OCI-LY3 (cell line): ENCODE measurements around the gene OR2AE1.

ENCODE experiments used
- H2AFZ ChIP-seq: fragments of 200-600, 300-600 bp; shearing (Covaris generic); 2 replicates; pipeline ENCODE4 v1.6.0; 2014; ENCODE audit warnings: antibody characterized with exemption, low read depth, low read length
- H3K27ac ChIP-seq: fragments of 200-600, 300-600 bp; sonication (generic); 2 replicates; pipeline ENCODE4 v1.5.1; 2014; ENCODE audit warnings: mild to moderate bottlenecking, low read length, moderate library complexity, mixed read lengths
- H3K27me3 ChIP-seq: fragments of 200-600, 300-600 bp; sonication (generic); 2 replicates; pipeline ENCODE4 v1.6.1; 2014; ENCODE audit warnings: low read depth, low read length, mixed read lengths
- H3K36me3 ChIP-seq: fragments of 200-600, 300-600 bp; sonication (generic); replicated peaks from 2 replicates; pipeline ENCODE3; 2014; ENCODE audit warnings: low read depth, low read length, mixed read lengths
- H3K4me1 ChIP-seq: fragments of 300-600, 200-600 bp; sonication (generic); 2 replicates; pipeline ENCODE4 v1.6.1; 2014; ENCODE audit warnings: low read length, mixed read lengths
- H3K4me2 ChIP-seq: fragments of 200-600, 300-600 bp; sonication (generic); 2 replicates; pipeline ENCODE4 v1.6.1; 2014; ENCODE audit warnings: low read length, mixed read lengths
- H3K4me3 ChIP-seq: fragments of 300-600, 200-600 bp; sonication (generic); 2 replicates; pipeline ENCODE4 v1.5.1; 2014; ENCODE audit warnings: antibody characterized with exemption, mild to moderate bottlenecking, low read length, moderate library complexity
- H3K79me2 ChIP-seq: fragments of 300-600, 200-600 bp; shearing (Covaris generic); 2 replicates; pipeline ENCODE4 v1.6.1; 2014; ENCODE audit warnings: mild to moderate bottlenecking, low read length, mixed read lengths
- H3K9ac ChIP-seq: fragments of 300-600, 200-600 bp; shearing (Covaris generic); 2 replicates; pipeline ENCODE4 v1.6.0; 2014; ENCODE audit warnings: mild to moderate bottlenecking, low read length, moderate library complexity
- H3K9me3 ChIP-seq: fragments of 200-600, 300-600 bp; shearing (Covaris generic); 2 replicates; pipeline ENCODE4 v1.6.1; 2014; ENCODE audit warnings: low read length, mixed read lengths; ENCODE audit not compliant: insufficient read depth
- H4K20me1 ChIP-seq: fragments of 200-600, 300-600 bp; sonication (generic); 2 replicates; pipeline ENCODE4 v1.6.1; 2016; ENCODE audit warnings: low read length, mixed read lengths; ENCODE audit not compliant: insufficient read depth
- EZH2phosphoT487 ChIP-seq: fragments of 200-600 bp; shearing (Covaris generic); IDR thresholded peaks from 2 replicates; pipeline ENCODE4 v1.6.1; 2018; ENCODE audit warnings: antibody characterized with exemption, mixed run types, low read depth
- TF ChIP-seq, protein P1 (sequence below): fragments of 200-600, 300-600 bp; sonication (generic); IDR thresholded peaks from 2 replicates; pipeline ENCODE4 v1.5.1; 2014; ENCODE audit warnings: antibody characterized with exemption, low read length, low read depth

Gene OR2AE1

DNA sequence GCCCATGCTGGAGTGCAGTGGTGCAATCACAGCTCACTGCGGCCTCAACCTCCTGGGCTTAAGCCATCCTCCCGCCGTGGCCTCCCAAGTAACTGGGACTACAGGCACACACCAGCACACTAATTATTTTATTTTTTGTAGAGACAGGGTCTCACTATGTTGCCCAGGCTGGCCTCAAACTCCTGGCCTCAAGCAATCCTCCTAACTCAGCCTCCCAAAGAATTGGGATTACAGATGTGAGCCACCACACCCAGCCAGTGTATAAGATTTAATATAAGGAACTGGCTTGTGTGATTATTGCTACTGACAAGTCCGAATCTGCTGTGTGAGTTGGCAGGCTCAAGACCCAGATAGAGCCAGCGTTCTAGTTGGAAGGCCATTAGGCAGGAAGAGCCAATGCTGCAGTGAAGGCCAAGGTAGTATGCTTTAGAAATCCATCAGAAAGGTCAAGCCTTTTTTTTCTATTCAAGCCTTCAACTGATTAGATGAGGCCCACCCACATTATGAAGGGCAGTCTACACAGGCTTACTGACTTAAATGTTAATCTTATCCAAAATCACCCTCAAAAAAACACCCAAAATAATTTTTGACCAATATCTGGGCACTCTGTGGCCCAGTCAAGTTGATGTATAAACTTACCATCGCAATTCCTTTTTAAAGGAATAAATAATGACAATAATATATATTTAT is 23.1 kb upstream of the OR2AE1 start:
- no peak overlapping the region for H2AFZ ChIP-seq
- H3K27ac ChIP-seq: no peak overlapping the region
- H4K20me1 ChIP-seq: 0 out of 2 replicates have a peak, but pooled peaks cover 4% of the 10 kb centered on the region
- H3K4me2 ChIP-seq: no peak overlapping the region
- H3K27me3 ChIP-seq: no peaks in the 10 kb centered on the region
- TF ChIP-seq EZH2phosphoT487: no peak
- TF ChIP-seq, protein P1, sequence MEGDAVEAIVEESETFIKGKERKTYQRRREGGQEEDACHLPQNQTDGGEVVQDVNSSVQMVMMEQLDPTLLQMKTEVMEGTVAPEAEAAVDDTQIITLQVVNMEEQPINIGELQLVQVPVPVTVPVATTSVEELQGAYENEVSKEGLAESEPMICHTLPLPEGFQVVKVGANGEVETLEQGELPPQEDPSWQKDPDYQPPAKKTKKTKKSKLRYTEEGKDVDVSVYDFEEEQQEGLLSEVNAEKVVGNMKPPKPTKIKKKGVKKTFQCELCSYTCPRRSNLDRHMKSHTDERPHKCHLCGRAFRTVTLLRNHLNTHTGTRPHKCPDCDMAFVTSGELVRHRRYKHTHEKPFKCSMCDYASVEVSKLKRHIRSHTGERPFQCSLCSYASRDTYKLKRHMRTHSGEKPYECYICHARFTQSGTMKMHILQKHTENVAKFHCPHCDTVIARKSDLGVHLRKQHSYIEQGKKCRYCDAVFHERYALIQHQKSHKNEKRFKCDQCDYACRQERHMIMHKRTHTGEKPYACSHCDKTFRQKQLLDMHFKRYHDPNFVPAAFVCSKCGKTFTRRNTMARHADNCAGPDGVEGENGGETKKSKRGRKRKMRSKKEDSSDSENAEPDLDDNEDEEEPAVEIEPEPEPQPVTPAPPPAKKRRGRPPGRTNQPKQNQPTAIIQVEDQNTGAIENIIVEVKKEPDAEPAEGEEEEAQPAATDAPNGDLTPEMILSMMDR: no peak
- H3K9ac ChIP-seq: no peak overlapping the region
- H3K4me1 ChIP-seq: peaks cover 12% of the 10 kb centered on the region
- H3K79me2 ChIP-seq: no peaks in the 10 kb centered on the region
- peaks cover 60% of the 10 kb centered on the region for H3K36me3 ChIP-seq
- no peaks in the 10 kb centered on the region for H3K9me3 ChIP-seq
- H3K4me3 ChIP-seq: no peak overlapping the region

GRCh38 chr7:99898836-99899235 is 22.0 kb upstream of the OR2AE1 start:
- no peaks in the 10 kb centered on the region for H3K79me2 ChIP-seq
- H3K4me2 ChIP-seq: no peak overlapping the region
- H3K27ac ChIP-seq: no peak overlapping the region
- no peaks in the 10 kb centered on the region for H3K27me3 ChIP-seq
- H4K20me1 ChIP-seq: 0 out of 2 replicates have a peak, but pooled peaks cover 4% of the 10 kb centered on the region
- H2AFZ ChIP-seq: no peak overlapping the region
- no peak for TF ChIP-seq EZH2phosphoT487
- TF ChIP-seq, protein P1: no peak
- no peak overlapping the region for H3K4me3 ChIP-seq
- peaks cover 53% of the 10 kb centered on the region for H3K36me3 ChIP-seq
- no peaks in the 10 kb centered on the region for H3K9me3 ChIP-seq
- H3K4me1 ChIP-seq: peaks cover 12% of the 10 kb centered on the region
- H3K9ac ChIP-seq: no peak overlapping the region

GRCh38 chr7:99898023-99898357 is 21.2 kb upstream of the OR2AE1 start:
- H3K36me3 ChIP-seq: peaks cover 44% of the 10 kb centered on the region
- no peaks in the 10 kb centered on the region for H3K79me2 ChIP-seq
- no peak overlapping the region for H3K9ac ChIP-seq
- no peak overlapping the region for H3K4me2 ChIP-seq
- H2AFZ ChIP-seq: no peak overlapping the region
- 0 out of 2 replicates have a peak, but pooled peaks cover 4% of the 10 kb centered on the region for H4K20me1 ChIP-seq
- no peaks in the 10 kb centered on the region for H3K27me3 ChIP-seq
- H3K27ac ChIP-seq: no peak overlapping the region
- no peaks in the 10 kb centered on the region for H3K9me3 ChIP-seq
- H3K4me3 ChIP-seq: no peak overlapping the region
- H3K4me1 ChIP-seq: peaks cover 12% of the 10 kb centered on the region
- no peak for TF ChIP-seq EZH2phosphoT487
- TF ChIP-seq, protein P1: no peak

DNA sequence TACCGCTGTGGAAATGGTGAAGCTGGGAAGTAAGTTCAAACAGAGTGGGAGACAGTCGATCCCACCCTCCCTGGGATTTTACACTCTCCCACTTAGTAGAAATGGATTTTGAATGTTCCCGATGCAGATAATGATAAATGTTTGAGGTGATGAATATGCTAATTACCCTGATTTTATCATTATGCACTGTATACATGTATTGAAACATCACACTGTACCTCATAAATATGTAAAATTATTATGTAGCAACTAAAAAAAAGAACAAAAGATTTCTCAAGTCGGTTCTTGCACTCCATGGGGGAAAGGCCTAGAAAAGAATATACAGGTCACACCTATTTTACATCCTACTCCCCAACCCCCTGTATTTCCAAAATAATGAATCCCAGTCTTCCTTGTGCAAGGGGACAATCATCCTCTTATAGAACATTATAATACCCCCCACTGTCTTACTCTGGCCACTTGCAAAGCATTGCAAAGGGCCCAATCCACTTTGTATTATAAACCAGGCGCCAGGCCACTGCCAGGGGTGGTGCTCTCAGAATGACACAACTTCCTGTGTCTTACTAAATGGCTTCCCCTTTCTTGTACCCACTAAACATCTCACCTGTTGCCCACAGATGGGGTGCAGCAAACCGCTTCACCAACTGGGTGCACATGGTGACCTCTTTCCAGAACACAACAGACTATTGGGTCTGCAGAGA is 20.6 kb upstream of the OR2AE1 start:
- no peak for TF ChIP-seq EZH2phosphoT487
- TF ChIP-seq, protein P1: no peak
- no peak overlapping the region for H3K27ac ChIP-seq
- peaks cover 12% of the 10 kb centered on the region for H3K4me1 ChIP-seq
- no peaks in the 10 kb centered on the region for H3K9me3 ChIP-seq
- H3K9ac ChIP-seq: no peak overlapping the region
- 0 out of 2 replicates have a peak, but pooled peaks cover 4% of the 10 kb centered on the region for H4K20me1 ChIP-seq
- H3K4me2 ChIP-seq: no peak overlapping the region
- H3K79me2 ChIP-seq: no peaks in the 10 kb centered on the region
- H3K4me3 ChIP-seq: no peak overlapping the region
- peaks cover 40% of the 10 kb centered on the region for H3K36me3 ChIP-seq
- H2AFZ ChIP-seq: no peak overlapping the region
- no peaks in the 10 kb centered on the region for H3K27me3 ChIP-seq
